CD14-positive monocyte (primary cell): ENCODE measurements around the gene EIF2S3B. TPM values are rescaled to one million over a fixed set of nuclear protein-coding genes. Genes with fewer than 3 reads are reported as not detected.

ENCODE experiments used
- DNase-seq, 3 donors: peaks; one replicate each; pipeline ENCODE4 v3.0.0-alpha.2; 2011 to 2022
- H2AFZ ChIP-seq: 2 replicates; pipeline ENCODE4 v1.6.0; 2012; ENCODE audit warnings: mild to moderate bottlenecking, low read depth, low read length, inconsistent platforms; ENCODE audit not compliant: insufficient read depth, poor library complexity, severe bottlenecking
- H3K27ac ChIP-seq, 2 donors: 1 replicate in 1 of 2; 2 replicates in 1 of 2; pipeline ENCODE4 v1.5.1; 2012 to 2013; ENCODE audit warnings: low read length in 2 of 2, control low read depth in 1 of 2, inconsistent platforms in 1 of 2, low read depth in 1 of 2, mild to moderate bottlenecking in 1 of 2
- H3K27me3 ChIP-seq, 2 donors: one replicate each; pipeline versions ENCODE4 v1.6.0 to v1.6.1; 2011 to 2013; ENCODE audit warnings: low read length in 2 of 2; ENCODE audit not compliant: control insufficient read depth in 2 of 2, insufficient read depth in 2 of 2
- H3K36me3 ChIP-seq, 2 donors: replicated peaks in 1 of 2; 1 replicate in 1 of 2; 2 replicates in 1 of 2; pipeline versions ENCODE4 v1.5.1 to v1.6.1; 2012 to 2013; ENCODE audit warnings: low read length in 2 of 2, control low read depth in 1 of 2, inconsistent platforms in 1 of 2, mild to moderate bottlenecking in 1 of 2; ENCODE audit not compliant: insufficient read depth in 2 of 2, control insufficient read depth in 1 of 2
- H3K4me1 ChIP-seq, 2 donors: 1 replicate in 1 of 2; 2 replicates in 1 of 2; pipeline versions ENCODE4 v1.5.1 to v1.6.1; 2012 to 2013; ENCODE audit warnings: low read length in 2 of 2, control low read depth in 1 of 2, inconsistent platforms in 1 of 2, mild to moderate bottlenecking in 1 of 2, moderate library complexity in 1 of 2; ENCODE audit not compliant: insufficient read depth in 2 of 2, control insufficient read depth in 1 of 2
- H3K4me2 ChIP-seq: replicated peaks from 2 replicates; pipeline ENCODE3; 2012; ENCODE audit warnings: low read length, moderate library complexity, mild to moderate bottlenecking; ENCODE audit not compliant: poor library complexity, severe bottlenecking; ENCODE audit errors: extremely low read depth
- H3K4me3 ChIP-seq, 3 experiments: fragments of 200-600 bp in 1 of 3; sonication (generic) in 1 of 3; replicated peaks in 1 of 3; 1 replicate in 2 of 3; 2 replicates in 1 of 3; pipeline ENCODE4 v1.5.1; 2011 to 2013; ENCODE audit warnings: low read length in 3 of 3, mild to moderate bottlenecking in 3 of 3, control low read depth in 2 of 3, low read depth in 2 of 3, inconsistent platforms in 1 of 3, moderate library complexity in 1 of 3
- H3K79me2 ChIP-seq: 2 replicates; pipeline ENCODE4 v1.6.0; 2012; ENCODE audit warnings: mild to moderate bottlenecking, control low read depth, inconsistent platforms, low read length, moderate library complexity; ENCODE audit not compliant: insufficient read depth
- H3K9ac ChIP-seq: 2 replicates; pipeline ENCODE4 v1.6.0; 2017; ENCODE audit warnings: low read length, mild to moderate bottlenecking; ENCODE audit not compliant: insufficient read depth, poor library complexity, severe bottlenecking
- H3K9me3 ChIP-seq, 2 donors: replicated peaks in 1 of 2; 1 replicate in 1 of 2; 2 replicates in 1 of 2; pipeline versions ENCODE4 v1.5.1 to v1.6.1; 2012 to 2013; ENCODE audit warnings: low read length in 2 of 2, control low read depth in 1 of 2; ENCODE audit not compliant: control insufficient read depth in 1 of 2, insufficient read depth in 1 of 2
- H4K20me1 ChIP-seq: 2 replicates; pipeline ENCODE4 v1.6.0; 2012; ENCODE audit warnings: mild to moderate bottlenecking, low read length, control low read depth, moderate library complexity; ENCODE audit not compliant: insufficient read depth
- H3K27ac Mint-ChIP-seq, 7 donors: one replicate each; pipeline ENCODE4 v1.8.0; 2020; ENCODE audit warnings: mild to moderate bottlenecking in 7 of 7, mixed read lengths in 7 of 7, moderate library complexity in 6 of 7, inconsistent platforms in 2 of 7
- H3K27me3 Mint-ChIP-seq, 3 donors: one replicate each; pipeline ENCODE4 v1.8.0; 2021 to 2022; ENCODE audit warnings: low read depth in 3 of 3, mild to moderate bottlenecking in 3 of 3, mixed read lengths in 3 of 3, moderate library complexity in 3 of 3, inconsistent platforms in 1 of 3
- H3K36me3 Mint-ChIP-seq, 2 donors: one replicate each; pipeline ENCODE4 v1.8.0; 2020; ENCODE audit warnings: mixed read lengths in 2 of 2, inconsistent platforms in 1 of 2, mild to moderate bottlenecking in 1 of 2
- H3K4me1 Mint-ChIP-seq: one replicate; pipeline ENCODE4 v1.8.0; 2020; ENCODE audit warnings: mild to moderate bottlenecking, mixed read lengths
- H3K4me3 Mint-ChIP-seq, 2 donors: one replicate each; pipeline ENCODE4 v1.8.0; 2020; ENCODE audit warnings: mild to moderate bottlenecking in 2 of 2, mixed read lengths in 2 of 2, moderate library complexity in 1 of 2
- H3K9me3 Mint-ChIP-seq, 7 donors: one replicate each; pipeline ENCODE4 v1.8.0; 2020 to 2022; ENCODE audit warnings: mixed read lengths in 7 of 7, mild to moderate bottlenecking in 6 of 7, moderate library complexity in 6 of 7, inconsistent platforms in 2 of 7
- WGBS: methylation state at CpG from one replicate; pipeline ENCODE4 v1.1.5; 2013; ENCODE audit warnings: missing lambda C conversion rate; ENCODE audit not compliant: insufficient coverage; 5-methylcytosine and 5-hydroxymethylcytosine counted together
- intact Hi-C, 2 donors: fragments of 100-400 bp; cut with micrococcal nuclease; formaldehyde crosslinking; loops; one replicate each; pipeline versions ENCODE4 v1.15.0 to v1.15.1; 2023
- polyA plus RNA-seq, 3 donors: library from polyadenylated mRNA; depleted of rRNA in 1 of 3; unstranded in 2 of 3; stranded (reverse) in 1 of 3; fragments of 300-500 nt in 2 of 3; fragments of >200 nt in 1 of 3; fragmentation: Illumina TruSeq in 2 of 3; gene quantifications; 1 replicate in 2 of 3; 2 replicates in 1 of 3; pipeline ENCODE4 v1.2.3, GENCODE V29; 2012 to 2021
- TF ChIP-seq, protein P1 (sequence below): fragments of 200-600 bp; IDR thresholded peaks from one replicate; pipeline ENCODE4 v1.8.0; 2022; ENCODE audit warnings: antibody characterized with exemption, mild to moderate bottlenecking

The EIF2S3B gene
- polyA plus RNA-seq, 3 donors = 0.30 to 2.5 (median 0.37) TPM

DNA sequence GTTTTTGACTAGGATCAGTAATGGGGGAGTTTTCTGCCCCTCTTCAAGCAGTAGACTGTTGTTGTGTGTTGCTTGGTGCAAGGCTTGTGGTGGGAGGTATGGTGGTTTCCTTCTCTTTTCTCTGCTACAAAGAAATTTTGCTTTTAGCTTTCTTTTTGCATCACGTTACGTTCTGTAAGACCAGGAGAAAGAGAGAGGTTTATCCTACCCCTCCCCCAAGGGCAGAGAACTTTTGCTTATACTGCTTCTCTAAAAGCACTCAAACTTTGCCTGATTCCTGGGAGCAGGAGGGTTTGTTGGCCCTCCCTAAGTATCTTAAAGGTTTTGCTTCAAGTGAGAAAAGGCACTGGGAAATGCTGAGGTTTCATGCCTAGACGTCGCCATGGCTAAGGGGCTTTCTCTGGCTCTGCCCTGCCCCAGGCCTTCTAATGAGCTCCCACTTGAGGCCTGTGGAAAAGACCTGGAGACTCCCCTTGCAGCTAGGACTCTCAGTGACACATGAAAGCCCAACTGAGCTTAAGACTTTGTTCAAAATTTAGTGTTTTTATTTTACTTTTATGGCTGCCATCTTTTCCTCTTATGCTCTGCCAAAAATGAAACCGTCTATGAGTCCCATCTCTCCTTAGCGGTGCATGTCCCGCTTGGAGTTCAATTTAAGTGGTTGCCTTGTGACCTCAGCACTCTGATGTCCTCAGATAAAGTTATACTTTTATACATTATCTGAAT, 49.2 kb downstream of the EIF2S3B start:
- Histone ChIP-seq H2AFZ (no peak overlapping the region), H3K79me2 (no peaks in the 10 kb centered on the region), H3K9me3 (peaks cover 0 to 6% of the 10 kb centered on the region in 2 donors), H3K4me3 (no peak overlapping the region), H3K4me2 (no peak overlapping the region), H3K27ac (no peak overlapping the region), H3K4me1 (no peaks in the 10 kb centered on the region), H3K36me3 (no peaks in the 10 kb centered on the region), H4K20me1 (no peaks in the 10 kb centered on the region), H3K9ac (no peak overlapping the region), H3K27me3 (no peaks in the 10 kb centered on the region)
- 94% methylated on average over 2 of the region's 7 CpGs for WGBS
- Mint-ChIP-seq H3K27ac (no peak overlapping the region), H3K4me3 (no peak overlapping the region), H3K36me3 (no peaks in the 10 kb centered on the region), H3K27me3 (peaks cover 0 to 2% (median 2%) of the 10 kb centered on the region in 3 donors), H3K4me1 (peaks cover 2% of the 10 kb centered on the region), H3K9me3 (peaks cover 2 to 16% (median 10%) of the 10 kb centered on the region in 7 donors)
- intact Hi-C loops = no loop called here
- TF ChIP-seq, protein P1, sequence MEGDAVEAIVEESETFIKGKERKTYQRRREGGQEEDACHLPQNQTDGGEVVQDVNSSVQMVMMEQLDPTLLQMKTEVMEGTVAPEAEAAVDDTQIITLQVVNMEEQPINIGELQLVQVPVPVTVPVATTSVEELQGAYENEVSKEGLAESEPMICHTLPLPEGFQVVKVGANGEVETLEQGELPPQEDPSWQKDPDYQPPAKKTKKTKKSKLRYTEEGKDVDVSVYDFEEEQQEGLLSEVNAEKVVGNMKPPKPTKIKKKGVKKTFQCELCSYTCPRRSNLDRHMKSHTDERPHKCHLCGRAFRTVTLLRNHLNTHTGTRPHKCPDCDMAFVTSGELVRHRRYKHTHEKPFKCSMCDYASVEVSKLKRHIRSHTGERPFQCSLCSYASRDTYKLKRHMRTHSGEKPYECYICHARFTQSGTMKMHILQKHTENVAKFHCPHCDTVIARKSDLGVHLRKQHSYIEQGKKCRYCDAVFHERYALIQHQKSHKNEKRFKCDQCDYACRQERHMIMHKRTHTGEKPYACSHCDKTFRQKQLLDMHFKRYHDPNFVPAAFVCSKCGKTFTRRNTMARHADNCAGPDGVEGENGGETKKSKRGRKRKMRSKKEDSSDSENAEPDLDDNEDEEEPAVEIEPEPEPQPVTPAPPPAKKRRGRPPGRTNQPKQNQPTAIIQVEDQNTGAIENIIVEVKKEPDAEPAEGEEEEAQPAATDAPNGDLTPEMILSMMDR = no peak
- DNase-seq = no peak

DNA sequence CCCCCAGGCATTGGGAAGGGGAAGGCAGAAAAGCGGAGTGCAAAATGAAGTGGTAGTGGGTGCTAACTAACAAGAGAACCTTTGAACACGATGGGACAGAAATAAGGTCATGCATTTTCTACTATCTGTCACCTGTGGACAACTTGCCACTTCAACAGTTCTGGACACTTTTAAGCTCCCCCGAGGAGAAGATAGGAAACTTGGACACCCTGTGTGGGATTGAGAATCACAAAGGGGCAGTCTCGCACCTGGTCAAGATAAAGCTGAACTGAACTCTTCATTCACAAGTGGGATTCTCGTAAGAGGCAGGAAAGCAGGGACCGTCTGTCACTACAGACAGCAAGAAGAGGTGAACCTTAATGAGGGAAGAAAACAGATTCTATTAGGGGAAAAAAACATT, 51.6 kb downstream of the EIF2S3B start:
- no peaks in the 10 kb centered on the region for H3K36me3 Mint-ChIP-seq
- TF ChIP-seq, protein P1 = no peak
- no peak overlapping the region for H3K27ac Mint-ChIP-seq
- Histone ChIP-seq H2AFZ (no peak overlapping the region), H3K9ac (no peak overlapping the region), H3K79me2 (no peaks in the 10 kb centered on the region), H3K9me3 (no peaks in the 10 kb centered on the region), H4K20me1 (no peaks in the 10 kb centered on the region), H3K36me3 (no peaks in the 10 kb centered on the region), H3K4me1 (no peaks in the 10 kb centered on the region), H3K4me2 (no peak overlapping the region), H3K4me3 (no peak overlapping the region), H3K27ac (no peak overlapping the region), H3K27me3 (no peaks in the 10 kb centered on the region)
- WGBS = no CpG with 5 or more reads among the region's 6 CpGs
- peaks cover 0 to 7% (median 3%) of the 10 kb centered on the region in 7 donors for H3K9me3 Mint-ChIP-seq
- H3K27me3 Mint-ChIP-seq = peaks cover 0 to 3% (median 0%) of the 10 kb centered on the region in 3 donors
- intact Hi-C loops = no loop called here
- H3K4me3 Mint-ChIP-seq = no peak overlapping the region
- peaks cover 2% of the 10 kb centered on the region for H3K4me1 Mint-ChIP-seq
- DNase-seq = no peak
